Prostate gland (tissue), 2 donors: Measurements from ENCODE around the gene ADGRL1. TPM values are rescaled to one million over a fixed set of nuclear protein-coding genes. Genes with fewer than 3 reads are reported as not detected.
"Not testable (repeated sequence)": the region's sequence is repeated elsewhere in the genome, so short reads cannot be mapped to it uniquely, and the experiment has no call there.

Experiments used
- DNase-seq: peaks from one replicate; pipeline ENCODE4 v3.0.0-alpha.2; 2019; ENCODE audit warnings: low spot score
- H3K27ac ChIP-seq, 2 donors: fragments of 200-600 bp; sonication (generic); 2 replicates each; pipeline ENCODE4 v1.5.1; 2017 to 2019
- H3K27me3 ChIP-seq: fragments of 200-600 bp; sonication (generic); replicated peaks from 2 replicates; pipeline ENCODE4 v1.5.1; 2019; ENCODE audit not compliant: insufficient read depth
- H3K36me3 ChIP-seq, 2 donors: fragments of 200-600 bp; sonication (generic); 1 replicate in 1 of 2; 2 replicates in 1 of 2; pipeline versions ENCODE4 v1.5.1 to v1.8.1; 2017 to 2019
- H3K4me1 ChIP-seq: fragments of 200-600 bp; sonication (generic); replicated peaks from 2 replicates; pipeline ENCODE4 v1.5.1; 2019
- H3K4me3 ChIP-seq, 2 donors: fragments of 200-600 bp; sonication (generic); 2 replicates each; pipeline ENCODE4 v1.5.1; 2017 to 2019
- H3K9me3 ChIP-seq: fragments of 200-600 bp; sonication (generic); 2 replicates; pipeline ENCODE4 v1.5.1; 2017
- POLR2A ChIP-seq: fragments of 450-650 bp; IDR thresholded peaks from one replicate; pipeline ENCODE4 v1.6.1; 2016; ENCODE audit warnings: antibody characterized with exemption, mild to moderate bottlenecking
- POLR2AphosphoS5 ChIP-seq: sonication (generic); formaldehyde crosslinking; IDR thresholded peaks from one replicate; pipeline ENCODE4 v1.6.1; 2017; ENCODE audit warnings: antibody characterized with exemption
- WGBS: methylation state at CpG from one replicate; pipeline ENCODE4 v1.1.5; 2018; 5-methylcytosine and 5-hydroxymethylcytosine counted together
- intact Hi-C: fragments of 100-400 bp; cut with DNase I; formaldehyde crosslinking; loops from one replicate; pipeline ENCODE4 v1.14.2; 2022
- total RNA-seq, 2 donors: library from RNA; depleted of rRNA; stranded (reverse); fragments of >200 nt; gene quantifications; one replicate each; pipeline ENCODE4 v1.1.0, GENCODE V29; 2016
- TF ChIP-seq, protein P1 (sequence below), 4 experiments: fragments of 200-600 bp in 2 of 4; fragments of 450-650 bp in 2 of 4; sonication (generic) in 2 of 4; IDR thresholded peaks; 1 replicate in 3 of 4; 2 replicates in 1 of 4; pipeline ENCODE4 v1.5.1; 2016 to 2019; ENCODE audit warnings: antibody characterized with exemption in 4 of 4, mild to moderate bottlenecking in 2 of 4, moderate library complexity in 2 of 4

Gene ADGRL1
- total RNA-seq, 2 donors from 2014 or later: 13.0 to 44.1 TPM

DNA sequence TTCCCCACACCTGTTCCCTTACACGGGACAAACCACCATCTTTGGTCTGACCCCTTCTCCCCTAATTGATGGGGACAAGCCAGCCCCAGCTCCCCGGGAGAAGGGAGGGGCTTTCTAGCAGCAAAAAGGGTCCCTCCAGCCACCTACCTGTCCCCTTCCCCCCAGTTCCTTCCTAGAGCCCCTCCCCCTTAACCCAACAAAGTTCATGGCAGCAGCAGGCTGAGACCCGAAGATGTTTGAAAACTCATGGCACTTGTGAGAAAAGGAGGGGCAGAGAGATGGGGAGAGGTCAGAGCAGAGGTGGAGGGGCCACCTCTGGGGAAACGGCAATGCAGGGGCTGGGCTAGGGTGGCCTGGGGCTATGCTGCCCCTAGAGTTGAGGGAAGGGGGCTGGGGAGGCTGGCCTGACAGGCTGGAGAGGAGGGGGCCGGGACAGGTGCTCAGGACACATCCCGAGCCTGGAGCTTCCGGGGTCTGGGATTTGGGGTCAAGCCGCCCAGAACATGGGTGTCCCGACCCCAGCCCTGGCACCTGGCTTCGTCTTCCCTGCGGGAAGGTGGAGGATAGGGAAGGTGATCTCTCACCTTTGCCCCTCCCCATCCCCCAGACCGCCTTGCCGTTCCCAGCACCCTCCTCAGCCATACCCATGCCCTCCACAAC is 57.1 kb downstream of the ADGRL1 start:
- Histone ChIP-seq H3K4me1 (peaks cover 10% of the 10 kb centered on the region), H3K27ac (peak overlapping the region; percentile 63 to 68), H3K27me3 (no peaks in the 10 kb centered on the region), H3K36me3 (peaks cover 0 to 4% of the 10 kb centered on the region in 2 donors), H3K4me3 (no peak overlapping the region), H3K9me3 (no peaks in the 10 kb centered on the region)
- intact Hi-C loops: loop anchor here (1.0 to 10.0 kb wide), 3 partner anchors 53 to 326 kb away; partner anchors contain the start of gene PTGER1
- no peak for DNase-seq
- TF ChIP-seq POLR2AphosphoS5 (no peak), POLR2A (no peak)
- TF ChIP-seq, protein P1, sequence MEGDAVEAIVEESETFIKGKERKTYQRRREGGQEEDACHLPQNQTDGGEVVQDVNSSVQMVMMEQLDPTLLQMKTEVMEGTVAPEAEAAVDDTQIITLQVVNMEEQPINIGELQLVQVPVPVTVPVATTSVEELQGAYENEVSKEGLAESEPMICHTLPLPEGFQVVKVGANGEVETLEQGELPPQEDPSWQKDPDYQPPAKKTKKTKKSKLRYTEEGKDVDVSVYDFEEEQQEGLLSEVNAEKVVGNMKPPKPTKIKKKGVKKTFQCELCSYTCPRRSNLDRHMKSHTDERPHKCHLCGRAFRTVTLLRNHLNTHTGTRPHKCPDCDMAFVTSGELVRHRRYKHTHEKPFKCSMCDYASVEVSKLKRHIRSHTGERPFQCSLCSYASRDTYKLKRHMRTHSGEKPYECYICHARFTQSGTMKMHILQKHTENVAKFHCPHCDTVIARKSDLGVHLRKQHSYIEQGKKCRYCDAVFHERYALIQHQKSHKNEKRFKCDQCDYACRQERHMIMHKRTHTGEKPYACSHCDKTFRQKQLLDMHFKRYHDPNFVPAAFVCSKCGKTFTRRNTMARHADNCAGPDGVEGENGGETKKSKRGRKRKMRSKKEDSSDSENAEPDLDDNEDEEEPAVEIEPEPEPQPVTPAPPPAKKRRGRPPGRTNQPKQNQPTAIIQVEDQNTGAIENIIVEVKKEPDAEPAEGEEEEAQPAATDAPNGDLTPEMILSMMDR (IDR thresholded peaks at IDR 0.05): no peak
- 54% methylated on average over 13 of the region's 13 CpGs for WGBS

DNA sequence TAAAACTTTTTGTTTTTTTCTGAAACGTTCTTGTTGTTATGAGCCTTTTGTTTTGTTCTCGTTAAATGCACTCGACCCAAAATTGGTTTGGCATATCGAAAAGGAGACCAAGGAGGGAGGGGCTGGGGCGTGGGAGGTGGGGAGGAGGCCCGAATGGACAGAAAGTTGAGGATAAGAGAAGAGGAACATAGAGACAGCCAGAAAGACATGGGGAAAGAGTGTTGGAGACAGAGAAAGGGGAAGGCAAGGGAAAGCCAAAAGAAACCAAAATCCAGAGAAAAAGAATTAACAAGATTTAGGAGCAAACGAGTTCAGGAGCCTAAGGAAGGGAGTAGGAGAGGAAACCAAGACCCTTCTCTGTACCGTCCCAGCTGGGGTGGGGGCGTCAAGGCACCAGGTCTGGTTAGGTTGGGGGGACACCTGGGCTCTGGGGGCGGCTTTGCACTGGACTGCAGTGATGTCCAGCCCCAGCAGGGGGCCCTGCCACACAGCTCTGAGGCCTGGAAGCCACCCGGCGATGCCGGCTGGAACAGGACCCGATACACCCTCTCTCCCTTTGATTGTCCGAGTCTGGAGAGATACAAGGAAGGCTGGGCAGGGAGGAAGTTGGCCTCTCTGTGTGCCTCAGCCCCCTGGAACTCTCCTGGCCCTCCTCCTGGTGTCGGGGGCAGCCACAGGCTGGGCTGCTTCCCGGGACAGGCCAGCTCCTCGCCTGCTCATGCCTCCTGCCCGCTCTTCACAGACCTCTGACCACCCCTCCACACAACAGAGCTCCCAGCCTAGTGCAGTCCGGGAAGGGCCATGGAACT is 58.0 kb downstream of the ADGRL1 start:
- Histone ChIP-seq H3K27me3 (no peaks in the 10 kb centered on the region), H3K9me3 (no peaks in the 10 kb centered on the region), H3K4me3 (no peak overlapping the region), H3K27ac (peak overlapping the region; percentile 63 to 68), H3K36me3 (peaks cover 0 to 4% of the 10 kb centered on the region in 2 donors), H3K4me1 (peaks cover 10% of the 10 kb centered on the region)
- DNase-seq: peak; percentile 48
- TF ChIP-seq POLR2AphosphoS5 (peak; percentile 34), POLR2A (no peak)
- TF ChIP-seq, protein P1 (IDR thresholded peaks at IDR 0.05): peak; percentile 53 to 89 (median 72)
- intact Hi-C loops: loop anchor here (1.0 to 10.0 kb wide), 3 partner anchors 54 to 327 kb away; partner anchors contain the start of gene PTGER1
- 18% methylated on average over 20 of the region's 20 CpGs for WGBS

DNA sequence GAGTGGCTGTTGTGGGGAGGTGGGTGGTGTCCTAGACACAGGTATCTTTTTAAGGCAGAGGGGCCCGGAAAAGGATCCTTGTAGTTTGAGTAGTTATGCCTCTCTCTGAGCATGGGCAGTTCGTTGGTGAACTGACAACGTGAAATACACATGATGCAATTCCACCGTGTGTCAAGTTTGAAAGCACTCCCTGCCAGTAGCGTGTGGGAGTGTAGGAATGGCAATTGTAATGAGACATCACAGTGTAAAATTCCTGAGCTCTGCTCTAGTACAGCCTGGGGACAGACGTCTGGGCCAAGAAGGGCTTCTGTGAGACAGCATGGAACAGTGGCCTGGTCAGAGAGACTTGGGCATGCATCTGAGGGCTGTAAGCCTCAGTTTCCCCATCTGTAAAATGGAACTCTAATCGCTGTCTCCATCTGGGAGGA is 59.2 kb downstream of the ADGRL1 start:
- no peaks in the 10 kb centered on the region for H3K9me3 ChIP-seq
- H3K4me1 ChIP-seq: peaks cover 10% of the 10 kb centered on the region
- TF ChIP-seq, protein P1 (IDR thresholded peaks at IDR 0.05): no peak
- no peak for TF ChIP-seq POLR2A
- TF ChIP-seq POLR2AphosphoS5: no peak
- no peaks in the 10 kb centered on the region for H3K36me3 ChIP-seq
- 54% methylated on average over 7 of the region's 7 CpGs for WGBS
- H3K4me3 ChIP-seq: no peak overlapping the region
- intact Hi-C loops: loop anchor here (5.0 to 10.0 kb wide), 2 partner anchors 55 to 328 kb away; partner anchors contain the start of gene PTGER1
- DNase-seq: no peak
- H3K27ac ChIP-seq: no peak overlapping the region
- no peaks in the 10 kb centered on the region for H3K27me3 ChIP-seq

DNA sequence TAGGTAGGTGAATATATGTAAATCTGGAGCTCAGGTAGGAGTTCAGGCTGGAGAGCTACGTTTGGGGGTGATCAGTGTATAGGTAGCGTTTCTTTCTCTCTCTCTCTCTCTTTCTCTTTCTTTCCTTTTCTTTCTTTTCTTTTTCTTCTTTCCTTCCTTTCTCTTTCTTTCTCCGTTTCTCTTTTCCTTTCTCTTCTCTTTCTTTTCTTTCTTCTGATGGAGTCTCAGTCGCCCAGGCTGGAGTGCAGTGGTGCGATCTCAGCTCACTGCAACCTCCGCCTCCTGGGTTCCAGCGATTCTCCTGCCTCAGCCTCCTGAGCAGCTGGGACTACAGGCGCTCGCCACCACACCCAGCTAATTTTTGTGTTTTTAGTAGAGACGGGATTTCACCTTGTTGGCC is 59.8 kb downstream of the ADGRL1 start:
- H3K27me3 ChIP-seq, H3K27ac ChIP-seq, H3K4me3 ChIP-seq, H3K4me1 ChIP-seq, H3K9me3 ChIP-seq, DNase-seq, H3K36me3 ChIP-seq: not testable (repeated sequence)
- intact Hi-C loops: loop anchor here (5.0 to 10.0 kb wide), 2 partner anchors 56 to 329 kb away; partner anchors contain the start of gene PTGER1
- WGBS: 91% methylated on average over 10 of the region's 10 CpGs

DNA sequence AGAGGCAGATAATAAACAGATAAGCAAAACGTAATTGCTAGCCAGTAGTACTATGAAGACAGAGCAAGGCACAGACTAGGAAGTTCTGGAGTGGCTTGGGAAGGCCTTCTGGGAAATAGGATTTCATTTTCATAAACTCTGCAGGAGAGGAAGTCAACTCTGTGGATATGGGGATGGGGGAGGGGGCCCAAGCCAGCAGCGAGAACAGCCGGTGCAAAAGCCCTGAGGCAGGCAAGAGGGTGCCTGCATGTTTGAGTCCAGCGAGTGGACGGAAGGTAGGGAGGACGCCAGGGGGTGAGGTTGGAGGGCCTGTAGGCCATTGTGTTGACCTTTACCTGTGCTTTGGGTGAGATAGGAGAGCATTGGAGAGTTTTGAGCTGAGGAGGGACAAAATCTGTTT is 60.6 kb downstream of the ADGRL1 start:
- no peaks in the 10 kb centered on the region for H3K36me3 ChIP-seq
- intact Hi-C loops: loop anchor here (5.0 to 10.0 kb wide), 2 partner anchors 57 to 329 kb away; partner anchors contain the start of gene PTGER1
- no peak overlapping the region for H3K4me3 ChIP-seq
- 87% methylated on average over 6 of the region's 6 CpGs for WGBS
- no peak for DNase-seq
- peaks cover 10% of the 10 kb centered on the region for H3K4me1 ChIP-seq
- no peak overlapping the region for H3K27ac ChIP-seq
- no peaks in the 10 kb centered on the region for H3K27me3 ChIP-seq
- TF ChIP-seq POLR2AphosphoS5: no peak
- no peak for TF ChIP-seq POLR2A
- TF ChIP-seq, protein P1 (IDR thresholded peaks at IDR 0.05): no peak
- no peaks in the 10 kb centered on the region for H3K9me3 ChIP-seq
